Central memory CD8-positive, alpha-beta T cell (primary cell): ENCODE measurements around the gene DCAF16.

ENCODE experiments used
- ATAC-seq: fragments of 150-1000 bp; cut with Tn5 transposase; replicated peaks from 2 replicates; pipeline ENCODE4 v1.10.0; 2022; ENCODE audit warnings: mild to moderate bottlenecking, moderate FRiP score, moderate number of reproducible peaks; ENCODE audit not compliant: poor library complexity, severe bottlenecking; ENCODE audit errors: extremely low read depth
- DNase-seq, 2 donors: peaks; one replicate each; pipeline ENCODE4 v3.0.0; 2021; ENCODE audit warnings: low spot score in 2 of 2
- H3K27ac Mint-ChIP-seq: one replicate; pipeline ENCODE4 v1.8.0; 2022; ENCODE audit warnings: low read depth, mild to moderate bottlenecking, moderate library complexity, mixed read lengths
- H3K27me3 Mint-ChIP-seq: one replicate; pipeline ENCODE4 v1.8.0; 2022; ENCODE audit warnings: mixed read lengths
- H3K36me3 Mint-ChIP-seq: one replicate; pipeline ENCODE4 v1.8.0; 2022; ENCODE audit warnings: mild to moderate bottlenecking, moderate library complexity, mixed read lengths; ENCODE audit not compliant: insufficient read depth
- H3K4me1 Mint-ChIP-seq: one replicate; pipeline ENCODE4 v1.8.0; 2022; ENCODE audit warnings: mixed read lengths
- H3K4me3 Mint-ChIP-seq: one replicate; pipeline ENCODE4 v1.8.0; 2022; ENCODE audit warnings: mild to moderate bottlenecking, moderate library complexity, mixed read lengths
- H3K9me3 Mint-ChIP-seq: one replicate; pipeline ENCODE4 v1.8.0; 2022; ENCODE audit warnings: mixed read lengths

The DCAF16 gene

DNA sequence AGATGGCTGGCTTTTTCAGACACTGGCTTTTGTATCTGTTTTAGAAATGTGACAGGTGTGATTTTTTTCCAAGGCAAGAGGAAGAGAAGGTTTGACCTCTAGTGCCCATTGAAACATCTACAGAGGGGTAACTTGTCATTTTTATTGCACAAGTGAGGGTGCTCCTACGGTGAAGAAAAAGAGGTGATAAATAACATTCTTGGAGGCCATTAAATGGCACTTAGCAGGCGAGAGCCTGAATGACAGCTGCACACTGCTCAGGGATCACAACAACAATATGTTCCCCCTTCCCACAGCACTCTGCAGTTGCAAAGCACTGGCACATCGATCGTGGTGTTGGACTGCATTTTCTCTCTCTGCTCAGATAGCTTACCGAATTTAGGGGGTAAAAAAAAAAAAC is 52.1 kb downstream of the DCAF16 start:
- DNase-seq (no peak), ATAC-seq (no peak)
- H3K27me3 Mint-ChIP-seq: peaks cover 29% of the 10 kb centered on the region
- no peaks in the 10 kb centered on the region for H3K4me1 Mint-ChIP-seq
- no peaks in the 10 kb centered on the region for H3K9me3 Mint-ChIP-seq
- no peak overlapping the region for H3K27ac Mint-ChIP-seq
- peaks cover 2% of the 10 kb centered on the region for H3K36me3 Mint-ChIP-seq
- H3K4me3 Mint-ChIP-seq: no peak overlapping the region

DNA sequence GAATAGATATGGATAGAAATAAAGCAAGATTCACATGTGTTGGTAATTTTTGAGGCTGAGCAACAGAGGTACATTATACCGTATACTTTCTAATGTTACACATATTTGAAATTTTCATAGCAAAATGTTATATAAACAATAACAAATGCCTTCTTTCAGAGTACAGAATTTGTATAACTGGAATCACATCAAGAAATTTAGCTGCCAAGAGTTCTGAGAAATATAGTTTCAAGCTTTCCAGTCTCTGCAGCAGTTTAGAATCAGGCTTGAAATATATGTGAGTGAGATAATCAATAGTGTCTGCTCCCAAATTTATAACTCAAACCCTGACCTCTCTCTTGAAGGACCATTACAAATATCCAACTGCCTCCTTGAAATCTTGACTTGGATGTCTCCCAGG is 52.9 kb downstream of the DCAF16 start:
- H3K27me3 Mint-ChIP-seq: peaks cover 38% of the 10 kb centered on the region
- no peaks in the 10 kb centered on the region for H3K4me1 Mint-ChIP-seq
- no peak overlapping the region for H3K4me3 Mint-ChIP-seq
- no peaks in the 10 kb centered on the region for H3K36me3 Mint-ChIP-seq
- H3K9me3 Mint-ChIP-seq: no peaks in the 10 kb centered on the region
- ATAC-seq (no peak), DNase-seq (no peak)
- no peak overlapping the region for H3K27ac Mint-ChIP-seq

DNA sequence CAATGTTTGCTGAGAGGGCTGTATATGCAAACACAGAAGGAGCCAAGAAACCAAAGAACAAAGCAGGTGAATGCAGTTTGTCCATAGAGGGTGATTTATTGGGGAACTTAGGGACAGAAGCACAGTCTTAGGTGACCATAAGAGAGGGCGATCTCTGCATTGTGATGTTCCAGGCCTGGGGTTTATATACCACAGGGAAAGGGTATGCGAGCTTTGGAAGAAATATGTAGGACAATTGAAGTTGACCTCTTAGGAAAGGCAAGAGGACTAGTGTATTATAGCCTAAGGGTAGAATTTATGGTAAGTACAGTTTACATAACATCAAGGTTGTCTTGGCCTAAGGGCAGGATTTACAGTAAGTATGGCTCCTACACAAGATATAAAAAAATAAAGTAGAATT is 56.9 kb downstream of the DCAF16 start:
- Mint-ChIP-seq H3K4me3 (no peak overlapping the region), H3K9me3 (no peaks in the 10 kb centered on the region), H3K4me1 (no peaks in the 10 kb centered on the region), H3K27ac (no peak overlapping the region), H3K36me3 (no peaks in the 10 kb centered on the region), H3K27me3 (peaks cover 48% of the 10 kb centered on the region)
- ATAC-seq (no peak), DNase-seq (no peak)
